HepG2 (cell line): ENCODE measurements around the gene PRDX2. TPM values are rescaled to one million over a fixed set of nuclear protein-coding genes. Genes with fewer than 3 reads are reported as not detected.

Source experiments
- HNF1B ChIP-seq: sonication (generic); formaldehyde crosslinking; IDR thresholded peaks from 2 replicates; pipeline ENCODE4 v1.5.1; 2020; ENCODE audit warnings: mild to moderate bottlenecking, moderate library complexity, missing genetic modification reagents
- HOMEZ ChIP-seq: IDR thresholded peaks from 2 replicates; pipeline ENCODE4 v1.6.1; 2016; ENCODE audit warnings: low read depth
- ISX ChIP-seq: sonication (generic); formaldehyde crosslinking; conservative IDR thresholded peaks from 2 replicates; pipeline ENCODE4 v1.5.0; 2020; ENCODE audit warnings: missing genetic modification reagents
- KLF12 ChIP-seq: sonication (generic); formaldehyde crosslinking; IDR thresholded peaks from 2 replicates; pipeline ENCODE4 v1.4.0; 2020; ENCODE audit warnings: missing genetic modification reagents, borderline replicate concordance
- MEF2D ChIP-seq: sonication (generic); formaldehyde crosslinking; IDR thresholded peaks from 2 replicates; pipeline ENCODE4 v1.5.1; 2020; ENCODE audit warnings: mild to moderate bottlenecking, missing genetic modification reagents
- PBX2 ChIP-seq: IDR thresholded peaks from 2 replicates; pipeline ENCODE4 v1.6.1; 2016; ENCODE audit warnings: control low read depth
- PPARG ChIP-seq: conservative IDR thresholded peaks from 2 replicates; pipeline ENCODE4 v1.6.1; 2016; ENCODE audit warnings: missing biosample characterization, missing genetic modification reagents
- RELA ChIP-seq: sonication (generic); formaldehyde crosslinking; IDR thresholded peaks from 2 replicates; pipeline ENCODE4 v1.4.0; 2020; ENCODE audit warnings: missing genetic modification reagents
- SETDB1 ChIP-seq: sonication (generic); formaldehyde crosslinking; IDR thresholded peaks from 2 replicates; pipeline ENCODE4 v1.5.1; 2020; ENCODE audit warnings: missing genetic modification reagents, mild to moderate bottlenecking, borderline replicate concordance
- ZBED4 ChIP-seq: sonication (generic); formaldehyde crosslinking; IDR thresholded peaks from 2 replicates; pipeline ENCODE4 v1.4.0; 2020; ENCODE audit warnings: missing genetic modification reagents, borderline replicate concordance
- ZEB1 ChIP-seq: IDR thresholded peaks from 2 replicates; pipeline ENCODE4 v1.6.1; 2012; ENCODE audit warnings: mild to moderate bottlenecking, low read depth, inconsistent platforms; ENCODE audit not compliant: insufficient replicate concordance
- ZNF331 ChIP-seq: sonication (generic); formaldehyde crosslinking; IDR thresholded peaks from 2 replicates; pipeline ENCODE4 v1.4.0; 2020; ENCODE audit warnings: missing genetic modification reagents
- ZNF564 ChIP-seq: sonication (generic); formaldehyde crosslinking; IDR thresholded peaks from 2 replicates; pipeline ENCODE4 v1.8.1; 2023; ENCODE audit warnings: mild to moderate bottlenecking, missing genetic modification reagents
- ZNF850 ChIP-seq: sonication (generic); formaldehyde crosslinking; conservative IDR thresholded peaks from 2 replicates; pipeline ENCODE4 v1.9.0; 2021; ENCODE audit warnings: mild to moderate bottlenecking, missing genetic modification reagents
- ZSCAN5A ChIP-seq: sonication (generic); formaldehyde crosslinking; IDR thresholded peaks from 2 replicates; pipeline ENCODE4 v1.8.0; 2022; ENCODE audit warnings: mild to moderate bottlenecking, missing genetic modification reagents, borderline replicate concordance
- polyA plus RNA-seq, 8 experiments: library from polyadenylated mRNA; depleted of rRNA in 3 of 8; stranded (reverse) in 7 of 8; unstranded in 1 of 8; fragments of >200 nt; fragmentation: Illumina TruSeq in 4 of 8; extraction: Trizol in 4 of 8; gene quantifications; 2 replicates each; pipeline versions ENCODE4 v1.2.1 to v1.2.3, GENCODE V29; 2011 to 2016; ENCODE audit warnings: low read depth in 4 of 8, missing spikeins in 1 of 8, mixed read lengths in 1 of 8; ENCODE audit not compliant: insufficient read depth in 1 of 8
- total RNA-seq, 5 experiments: library from RNA; depleted of rRNA; stranded (reverse); fragments of >200 nt; fragmentation: Illumina TruSeq; extraction: Trizol; gene quantifications; 2 replicates each; pipeline ENCODE4 v1.2.3, GENCODE V29; 2016; ENCODE audit warnings: low read depth in 1 of 5
- TF ChIP-seq, protein P1 (sequence below): sonication (generic); formaldehyde crosslinking; IDR thresholded peaks from 2 replicates; pipeline ENCODE4 v1.4.0; 2020; ENCODE audit warnings: low read depth, missing genetic modification reagents

Gene PRDX2
- total and polyA plus RNA-seq, 2 of the 13 experiments (the other 11 are each of a cell fraction or from before 2014, with no cell fraction given) = 218 to 381 TPM

- TF ChIP-seq PBX2 (CRISPR knock-in tag) = no peak
- no peak for TF ChIP-seq SETDB1
- no peak for TF ChIP-seq KLF12 (CRISPR knock-in tag)
- no peak for TF ChIP-seq ZSCAN5A (CRISPR knock-in tag)
- peak; percentile 40; the same call in 1 of the 2 replicates for TF ChIP-seq HOMEZ (CRISPR knock-in tag)
- TF ChIP-seq HNF1B = peak; percentile 64
- TF ChIP-seq MEF2D = 0 out of 2 replicates have a peak, but pooled peaks have one; percentile 36
- no peak for TF ChIP-seq ZNF564 (CRISPR knock-in tag)
- TF ChIP-seq ISX = no peak
- peak; percentile 20; the same call in 1 of the 2 replicates for TF ChIP-seq PPARG (CRISPR knock-in tag)
- TF ChIP-seq ZEB1 = no peak
- TF ChIP-seq, protein P1, sequence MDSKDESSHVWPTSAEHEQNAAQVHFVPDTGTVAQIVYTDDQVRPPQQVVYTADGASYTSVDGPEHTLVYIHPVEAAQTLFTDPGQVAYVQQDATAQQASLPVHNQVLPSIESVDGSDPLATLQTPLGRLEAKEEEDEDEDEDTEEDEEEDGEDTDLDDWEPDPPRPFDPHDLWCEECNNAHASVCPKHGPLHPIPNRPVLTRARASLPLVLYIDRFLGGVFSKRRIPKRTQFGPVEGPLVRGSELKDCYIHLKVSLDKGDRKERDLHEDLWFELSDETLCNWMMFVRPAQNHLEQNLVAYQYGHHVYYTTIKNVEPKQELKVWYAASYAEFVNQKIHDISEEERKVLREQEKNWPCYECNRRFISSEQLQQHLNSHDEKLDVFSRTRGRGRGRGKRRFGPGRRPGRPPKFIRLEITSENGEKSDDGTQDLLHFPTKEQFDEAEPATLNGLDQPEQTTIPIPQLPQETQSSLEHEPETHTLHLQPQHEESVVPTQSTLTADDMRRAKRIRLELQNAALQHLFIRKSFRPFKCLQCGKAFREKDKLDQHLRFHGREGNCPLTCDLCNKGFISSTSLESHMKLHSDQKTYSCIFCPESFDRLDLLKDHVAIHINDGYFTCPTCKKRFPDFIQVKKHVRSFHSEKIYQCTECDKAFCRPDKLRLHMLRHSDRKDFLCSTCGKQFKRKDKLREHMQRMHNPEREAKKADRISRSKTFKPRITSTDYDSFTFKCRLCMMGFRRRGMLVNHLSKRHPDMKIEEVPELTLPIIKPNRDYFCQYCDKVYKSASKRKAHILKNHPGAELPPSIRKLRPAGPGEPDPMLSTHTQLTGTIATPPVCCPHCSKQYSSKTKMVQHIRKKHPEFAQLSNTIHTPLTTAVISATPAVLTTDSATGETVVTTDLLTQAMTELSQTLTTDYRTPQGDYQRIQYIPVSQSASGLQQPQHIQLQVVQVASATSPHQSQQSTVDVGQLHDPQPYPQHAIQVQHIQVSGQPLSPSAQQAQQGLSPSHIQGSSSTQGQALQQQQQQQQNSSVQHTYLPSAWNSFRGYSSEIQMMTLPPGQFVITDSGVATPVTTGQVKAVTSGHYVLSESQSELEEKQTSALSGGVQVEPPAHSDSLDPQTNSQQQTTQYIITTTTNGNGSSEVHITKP = peak; percentile 49; the same call in 1 of the 2 replicates
- TF ChIP-seq ZNF850 (CRISPR knock-in tag) = no peak
- TF ChIP-seq RELA (CRISPR knock-in tag) = 0 out of 2 replicates have a peak, but pooled peaks have one; percentile 61
- TF ChIP-seq ZNF331 (CRISPR knock-in tag) = peak; percentile 35; the same call in 1 of the 2 replicates
- 0 out of 2 replicates have a peak, but pooled peaks have one; percentile 50 for TF ChIP-seq ZBED4 (CRISPR knock-in tag)
These were observed 35.5 kb downstream of the PRDX2 start (continued) for GRCh38 chr19:12766051-12766521.
